ENCODE results near the gene MBNL2.

MBNL2 gene

GRCh38 chr13:97394542-97394941 lies 172.4 kb downstream of the MBNL2 start:
- in situ Hi-C loops (cut with HindIII; ENCODE audit: low sequenced_read_pairs), result no loop called here

- in situ Hi-C loops (cut with HindIII; ENCODE audit: low sequenced_read_pairs), result no loop called here
These were observed 173.5 kb downstream of the MBNL2 start for GRCh38 chr13:97395447-97396136.

DNA sequence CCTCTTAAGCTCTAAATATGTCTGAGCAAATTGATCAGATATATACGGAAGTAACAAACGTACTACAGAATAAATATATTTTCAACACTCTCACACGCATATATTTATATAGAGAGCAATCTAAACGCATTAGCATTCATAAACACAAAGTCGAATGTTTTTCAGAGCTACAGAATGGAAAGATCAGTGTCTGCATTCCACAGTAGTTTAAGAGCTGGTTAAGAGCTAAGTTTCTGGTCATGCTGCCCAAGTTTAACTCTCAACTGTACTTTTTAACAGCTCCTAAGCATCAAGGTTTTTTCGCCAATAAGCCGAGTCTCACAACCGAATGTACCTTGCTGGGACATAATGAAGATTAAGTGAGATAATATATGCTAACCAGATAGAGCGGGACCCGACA lies 175.1 kb downstream of the MBNL2 start:
- in situ Hi-C loops (cut with HindIII; ENCODE audit: low sequenced_read_pairs), result no loop called here

- in situ Hi-C loops (cut with HindIII; ENCODE audit: low sequenced_read_pairs), result no loop called here
These were observed 179.3 kb downstream of the MBNL2 start for GRCh38 chr13:97401421-97401820.

DNA sequence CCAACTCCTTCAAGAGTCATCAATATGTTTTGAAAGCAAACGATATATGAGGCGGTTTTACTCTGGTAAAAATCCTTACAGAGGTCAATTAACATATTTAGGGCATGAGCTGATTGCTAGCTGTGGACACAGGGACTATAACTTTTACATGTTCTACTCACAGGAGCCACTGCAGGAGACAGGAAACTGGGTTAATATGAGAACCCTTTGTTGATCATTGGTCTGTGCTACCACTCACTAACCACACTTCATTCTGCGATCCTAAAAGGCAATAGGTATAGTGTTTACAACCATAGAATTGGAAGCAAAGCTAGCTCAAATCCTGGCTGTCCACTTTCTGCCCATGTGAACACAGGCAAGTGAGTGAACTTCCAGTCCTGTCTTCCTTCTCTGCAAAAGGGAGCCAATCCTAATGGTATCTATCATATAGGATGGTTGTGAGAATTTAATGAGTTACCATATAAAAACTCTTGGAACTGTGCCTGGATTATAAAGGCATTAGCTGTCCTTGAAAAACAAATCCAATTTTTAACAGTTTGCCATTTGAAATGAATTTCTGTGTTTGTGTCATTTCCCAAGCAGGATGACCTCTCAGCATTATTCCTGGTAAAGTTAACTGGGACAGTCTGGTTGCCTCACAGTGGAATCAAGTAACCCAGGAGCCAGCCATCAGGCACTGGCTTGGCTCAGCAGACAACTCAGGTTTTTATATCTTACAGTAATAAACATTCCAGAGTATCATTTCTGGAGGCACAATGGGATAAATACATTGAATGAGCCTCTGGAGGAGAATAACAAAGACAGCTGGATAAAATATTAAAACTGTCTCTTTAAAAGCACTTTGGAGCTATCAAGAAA lies 182.0 kb downstream of the MBNL2 start:
- in situ Hi-C loops (cut with HindIII; ENCODE audit: low sequenced_read_pairs), result no loop called here

DNA sequence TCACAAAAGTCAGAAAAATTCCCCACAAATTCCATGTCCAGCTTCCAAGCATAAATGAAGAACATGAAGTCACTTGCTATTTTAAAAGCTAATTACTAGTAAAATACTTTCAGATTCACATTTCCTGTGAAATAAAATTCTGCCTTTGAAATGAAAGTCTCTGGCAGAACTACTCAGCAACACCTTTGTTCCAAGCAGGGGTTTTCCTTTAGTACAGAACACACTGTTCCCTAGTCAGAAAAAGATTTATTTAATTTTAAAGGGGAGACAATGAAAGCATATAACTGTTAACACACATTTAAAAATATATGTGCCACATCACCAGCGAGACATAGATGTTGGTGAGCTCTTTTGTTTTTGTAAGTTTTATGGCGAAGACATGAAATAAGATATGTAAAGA lies 185.4 kb downstream of the MBNL2 start:
- in situ Hi-C loops (cut with HindIII; ENCODE audit: low sequenced_read_pairs), result no loop called here

DNA sequence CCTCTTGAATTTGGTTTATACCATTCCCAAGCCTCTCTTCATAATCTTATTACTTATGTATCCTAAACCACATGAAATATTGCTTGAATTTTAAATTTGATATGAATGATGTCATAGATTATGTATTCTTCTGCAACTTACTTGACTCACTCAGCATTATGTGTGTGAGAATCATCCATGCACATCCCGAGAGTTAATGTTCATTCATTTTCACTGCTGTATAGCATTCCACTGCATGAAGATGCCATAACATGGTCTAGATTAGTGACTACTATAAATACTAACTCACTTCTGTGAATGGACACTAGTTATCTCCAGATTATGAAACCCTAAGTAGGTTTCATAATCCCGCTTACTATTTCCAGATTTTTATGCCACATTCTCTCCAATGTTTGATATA lies 186.8 kb downstream of the MBNL2 start:
- in situ Hi-C loops (cut with HindIII; ENCODE audit: low sequenced_read_pairs), result no loop called here

- in situ Hi-C loops (cut with HindIII; ENCODE audit: low sequenced_read_pairs), result no loop called here
These were observed 189.9 kb downstream of the MBNL2 start for GRCh38 chr13:97411984-97412383.

GRCh38 chr13:97413694-97414093 lies 191.6 kb downstream of the MBNL2 start:
- in situ Hi-C loops (cut with HindIII; ENCODE audit: low sequenced_read_pairs), result no loop called here

DNA sequence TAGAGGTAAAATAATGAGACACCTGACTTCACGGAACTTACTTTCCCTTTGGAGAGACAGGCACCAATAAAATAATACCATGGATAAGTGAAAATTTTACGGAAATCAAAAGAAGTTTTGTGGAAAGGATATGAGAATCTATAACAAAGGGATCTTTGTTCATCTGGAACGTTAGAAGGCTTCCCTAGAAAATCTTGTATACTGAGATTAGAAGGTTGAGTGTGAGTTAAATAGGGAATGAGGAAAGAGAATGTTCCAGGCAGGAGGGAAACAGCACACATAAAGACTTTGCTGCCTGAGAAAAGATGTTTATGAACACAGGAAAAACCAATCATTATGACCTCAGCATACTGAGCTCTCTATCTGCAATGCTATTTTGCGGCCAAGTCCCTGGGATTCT lies 192.3 kb downstream of the MBNL2 start:
- in situ Hi-C loops (cut with HindIII; ENCODE audit: low sequenced_read_pairs), result no loop called here

DNA sequence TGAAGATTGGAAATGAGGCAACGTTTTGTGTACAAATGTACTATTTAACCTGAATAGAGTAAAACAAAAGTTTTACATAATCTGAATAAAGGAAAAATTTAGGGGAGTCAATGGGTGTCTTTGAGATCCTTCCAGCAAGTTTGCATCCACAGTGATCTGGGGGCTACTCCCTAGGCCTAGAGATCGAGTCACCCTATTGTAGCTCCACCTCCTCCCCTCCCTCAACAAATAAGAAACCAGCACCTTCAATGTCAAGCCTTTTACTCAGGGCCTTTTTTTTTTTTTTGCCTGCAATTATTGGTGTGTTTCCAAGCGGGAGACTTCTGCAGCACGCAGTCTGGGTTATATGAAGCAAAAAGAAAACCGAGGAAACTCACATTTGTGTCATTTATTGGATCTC lies 195.6 kb downstream of the MBNL2 start:
- in situ Hi-C loops (cut with HindIII; ENCODE audit: low sequenced_read_pairs), result no loop called here

- in situ Hi-C loops (cut with HindIII; ENCODE audit: low sequenced_read_pairs), result no loop called here
These were observed 200.3 kb downstream of the MBNL2 start for GRCh38 chr13:97422118-97423054.

DNA sequence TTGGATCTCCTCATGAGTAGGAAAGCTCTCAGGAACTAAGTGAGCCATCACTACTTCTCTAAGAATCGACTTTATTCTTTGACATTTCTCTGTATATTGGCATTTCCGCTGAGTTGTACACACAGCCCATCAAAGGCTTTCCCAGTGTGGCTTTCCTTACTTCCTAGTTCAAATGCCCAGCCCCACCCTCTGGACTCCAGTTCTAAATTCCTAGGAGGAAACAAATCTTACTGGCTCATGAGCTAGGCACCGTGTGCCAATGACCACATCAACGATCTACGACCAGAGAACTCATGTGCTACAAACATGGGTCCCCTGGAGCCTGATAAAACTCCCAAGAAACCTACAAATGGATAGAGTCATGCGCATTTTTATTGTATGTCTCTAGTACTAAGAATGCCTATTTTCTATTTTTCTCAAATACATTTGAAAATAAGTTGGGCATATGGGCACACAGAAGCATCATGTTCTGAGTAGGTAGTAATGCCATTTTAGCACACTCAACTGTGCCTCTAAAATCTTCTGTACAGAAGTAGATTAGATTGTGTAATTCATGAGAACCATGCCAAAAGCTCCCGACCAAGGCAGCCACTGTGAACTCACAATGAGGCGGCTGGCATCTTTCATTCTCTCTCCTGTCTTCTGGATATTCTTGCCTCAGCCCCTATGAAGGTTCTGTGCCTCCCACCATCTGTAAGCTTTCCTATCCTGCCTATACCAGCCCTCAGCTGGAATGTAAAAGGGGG lies 201.3 kb downstream of the MBNL2 start:
- in situ Hi-C loops (cut with HindIII; ENCODE audit: low sequenced_read_pairs), result no loop called here

DNA sequence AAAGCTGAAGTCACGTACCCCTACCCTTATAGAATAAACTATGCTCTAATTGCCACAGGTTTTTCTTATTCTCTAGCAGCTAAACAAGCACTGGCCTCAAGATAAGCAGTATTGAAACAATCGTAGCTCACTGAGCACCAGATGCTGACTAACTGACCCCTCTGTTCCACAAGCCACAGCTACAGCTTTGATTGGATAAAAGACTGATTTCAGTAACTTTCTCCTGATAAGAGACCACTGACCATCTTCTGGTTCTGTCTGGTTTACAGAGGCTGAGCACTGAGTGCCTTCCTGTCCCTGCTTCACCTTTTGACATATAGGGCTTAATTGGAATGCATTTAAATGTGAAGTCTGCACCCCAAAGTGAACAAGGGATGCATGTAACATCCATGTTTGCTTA lies 203.5 kb downstream of the MBNL2 start:
- in situ Hi-C loops (cut with HindIII; ENCODE audit: low sequenced_read_pairs), result loop anchor here (25.0 kb wide), 1 partner anchor 587 kb away; no protein-coding TSS in a partner anchor

- in situ Hi-C loops (cut with HindIII; ENCODE audit: low sequenced_read_pairs), result loop anchor here (25.0 kb wide), 1 partner anchor 586 kb away; no protein-coding TSS in a partner anchor
These were observed 204.6 kb downstream of the MBNL2 start for GRCh38 chr13:97426695-97427094.

DNA sequence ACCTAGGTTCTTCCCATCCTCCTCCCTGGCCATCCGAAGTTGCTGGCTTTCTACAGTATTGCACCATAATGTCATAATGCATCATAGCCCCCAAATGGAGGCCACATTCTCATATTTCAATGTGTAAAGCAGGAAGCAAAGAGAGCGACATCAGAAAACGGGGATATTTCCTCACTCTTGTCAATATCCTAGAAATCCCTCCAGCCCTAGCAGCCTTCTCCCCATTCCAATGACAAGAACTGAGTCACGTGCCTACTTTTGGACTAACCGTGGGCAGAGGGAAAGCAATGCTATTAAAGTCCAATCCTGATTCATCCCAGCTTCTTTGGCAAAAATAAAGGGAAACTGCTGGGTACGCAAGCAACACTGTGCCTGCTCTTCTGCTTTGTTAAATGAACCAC lies 207.5 kb downstream of the MBNL2 start:
- in situ Hi-C loops (cut with HindIII; ENCODE audit: low sequenced_read_pairs), result loop anchor here (25.0 kb wide), 1 partner anchor 583 kb away; no protein-coding TSS in a partner anchor

DNA sequence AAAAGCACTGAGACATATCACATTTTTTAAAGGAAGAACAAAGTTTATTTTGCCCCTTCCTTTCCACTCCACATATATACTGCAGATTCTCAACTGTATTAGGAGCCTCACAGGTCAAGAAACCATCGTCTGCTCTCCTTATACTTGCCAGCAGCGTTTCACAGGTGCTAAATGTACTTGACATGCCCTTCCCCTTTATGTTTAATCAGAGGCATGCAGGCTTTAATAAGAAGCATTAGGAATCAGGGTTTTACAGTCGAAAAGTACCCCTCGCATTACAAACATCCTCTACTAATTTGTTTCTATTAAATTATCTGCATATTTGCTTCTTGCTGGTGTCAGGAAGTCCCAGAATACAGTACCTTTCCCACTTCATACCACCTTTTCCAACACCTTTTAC lies 208.2 kb downstream of the MBNL2 start:
- in situ Hi-C loops (cut with HindIII; ENCODE audit: low sequenced_read_pairs), result loop anchor here (25.0 kb wide), 1 partner anchor 582 kb away; no protein-coding TSS in a partner anchor

- in situ Hi-C loops (cut with HindIII; ENCODE audit: low sequenced_read_pairs), result loop anchor here (25.0 kb wide), 1 partner anchor 581 kb away; no protein-coding TSS in a partner anchor
These were observed 209.1 kb downstream of the MBNL2 start for GRCh38 chr13:97431171-97431764.

- in situ Hi-C loops (cut with HindIII; ENCODE audit: low sequenced_read_pairs), result loop anchor here (25.0 kb wide), 1 partner anchor 580 kb away; no protein-coding TSS in a partner anchor
These were observed 210.2 kb downstream of the MBNL2 start for GRCh38 chr13:97432232-97432916.
